Stimulated activated CD4-positive, alpha-beta T cell treated with anti-CD3 and anti-CD28 coated beads, Interleukin-15, amount 100 ng/mL, for 24 hours (primary cell): ENCODE data around the gene HUS1.
"Not testable (repeated sequence)": the region's sequence is repeated elsewhere in the genome, so short reads cannot be mapped to it uniquely, and the experiment has no call there.

Source experiments
- DNase-seq: peaks from one replicate; pipeline ENCODE4 v3.0.0-alpha.2; 2020

The HUS1 gene

DNA sequence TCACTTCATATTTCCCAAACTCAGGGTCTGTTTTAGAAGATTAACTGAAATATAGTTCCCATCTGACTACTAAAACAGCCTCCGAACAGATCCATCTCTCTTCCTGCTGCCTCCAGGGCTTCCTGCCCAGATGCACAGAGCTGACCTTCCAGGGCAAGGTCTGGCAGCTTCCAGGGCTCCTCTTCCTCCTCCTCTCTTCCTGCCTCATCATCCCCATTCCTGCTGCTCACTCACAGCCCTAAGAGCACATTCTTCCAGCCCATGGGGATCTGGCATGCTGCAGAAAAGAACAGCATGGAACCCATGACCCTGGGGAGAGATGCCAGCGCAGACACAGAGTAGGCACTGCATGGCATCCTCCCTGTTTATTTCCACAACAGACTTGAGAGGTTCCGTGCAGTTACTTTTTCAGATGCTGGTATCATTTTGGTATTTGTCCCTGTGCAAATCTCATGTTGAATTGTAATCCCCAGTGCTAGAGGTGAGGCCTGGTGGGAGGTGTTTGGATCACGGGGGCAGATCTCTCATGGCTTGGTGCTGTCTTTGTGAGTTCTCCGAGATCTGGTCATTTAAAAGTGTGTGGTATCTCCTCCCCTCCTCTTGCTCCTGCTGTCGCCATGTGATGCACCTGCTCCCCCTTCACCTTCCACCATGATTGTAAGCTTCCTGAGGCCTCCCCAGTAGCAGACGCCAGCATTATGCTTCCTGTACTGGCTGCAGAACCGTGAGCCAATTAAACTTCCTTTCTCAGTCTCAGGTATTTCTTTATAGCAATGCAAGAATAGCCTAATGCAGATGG is 35.5 kb downstream of the HUS1 start:
- no peak for DNase-seq

DNA sequence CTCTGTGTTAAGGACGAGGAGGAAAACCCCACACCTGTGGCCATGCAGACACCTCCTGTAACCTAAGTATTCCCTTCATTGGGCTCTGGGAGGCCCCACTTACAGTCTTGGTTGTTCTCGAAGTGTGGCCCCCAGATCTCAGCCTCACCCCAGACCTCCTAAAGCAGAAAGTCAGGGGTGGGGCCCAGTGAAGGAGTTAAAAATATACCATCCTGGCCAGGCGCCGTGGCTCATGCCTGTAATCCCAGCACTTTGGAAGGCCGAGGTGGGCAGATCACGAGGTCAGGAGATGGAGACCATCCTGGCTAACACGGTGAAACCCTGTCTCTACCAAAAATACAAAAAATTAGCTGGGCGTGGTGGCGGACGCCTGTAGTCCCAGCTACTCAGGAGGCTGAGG is 36.8 kb downstream of the HUS1 start:
- not testable (repeated sequence) for DNase-seq

DNA sequence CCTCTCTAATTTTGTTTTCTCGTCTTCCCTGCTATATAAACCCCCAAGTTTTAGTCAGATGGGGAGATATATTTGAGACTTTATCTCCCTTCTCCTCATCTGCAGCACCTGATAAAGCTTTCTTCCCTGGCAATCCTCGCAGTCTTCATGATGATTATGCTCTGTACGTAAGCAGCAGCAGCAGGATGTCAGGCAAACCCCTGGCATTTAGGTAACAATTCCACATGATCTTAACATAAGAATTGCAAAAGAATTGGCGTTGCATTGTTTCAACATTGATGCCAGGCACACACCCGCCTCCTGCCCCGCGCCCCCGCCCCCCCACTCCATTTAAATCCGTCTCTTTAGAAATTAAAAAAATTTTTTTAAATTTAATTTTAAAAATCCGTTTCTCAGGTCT is 37.3 kb downstream of the HUS1 start:
- no peak for DNase-seq

DNA sequence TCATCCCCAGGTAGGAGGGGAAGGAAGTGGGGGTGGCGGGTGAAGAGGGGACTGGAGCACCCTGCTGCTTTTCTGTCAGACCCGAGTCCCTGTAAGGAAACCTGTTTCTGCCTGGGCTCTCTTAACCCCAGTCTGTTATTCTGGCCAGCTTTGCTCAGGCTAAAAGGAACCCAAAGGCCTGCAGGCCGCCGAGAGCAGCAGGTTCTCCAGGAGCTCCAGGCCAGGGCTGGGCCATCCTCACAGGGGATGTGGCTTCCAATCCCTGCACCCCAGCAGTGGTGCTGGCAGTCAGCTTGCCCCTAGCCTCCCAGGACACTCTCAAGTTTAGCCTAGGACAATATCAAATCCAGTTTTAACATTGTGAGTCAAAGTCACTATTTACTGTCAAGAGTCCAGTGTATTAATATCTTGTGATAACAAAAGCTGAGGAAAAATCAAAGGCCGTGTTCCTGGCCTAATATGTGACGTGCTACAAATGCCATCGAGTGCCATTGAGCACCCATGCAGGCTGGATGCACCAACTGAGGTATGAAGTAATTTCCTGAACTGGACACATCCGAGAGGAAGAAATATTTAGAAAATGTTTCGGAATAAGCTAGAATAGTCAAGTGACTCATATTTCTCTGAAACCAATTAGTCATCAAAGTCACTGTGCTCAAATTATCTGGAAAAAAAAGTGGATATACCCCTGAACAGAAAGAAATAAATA is 38.1 kb downstream of the HUS1 start:
- no peak for DNase-seq

DNA sequence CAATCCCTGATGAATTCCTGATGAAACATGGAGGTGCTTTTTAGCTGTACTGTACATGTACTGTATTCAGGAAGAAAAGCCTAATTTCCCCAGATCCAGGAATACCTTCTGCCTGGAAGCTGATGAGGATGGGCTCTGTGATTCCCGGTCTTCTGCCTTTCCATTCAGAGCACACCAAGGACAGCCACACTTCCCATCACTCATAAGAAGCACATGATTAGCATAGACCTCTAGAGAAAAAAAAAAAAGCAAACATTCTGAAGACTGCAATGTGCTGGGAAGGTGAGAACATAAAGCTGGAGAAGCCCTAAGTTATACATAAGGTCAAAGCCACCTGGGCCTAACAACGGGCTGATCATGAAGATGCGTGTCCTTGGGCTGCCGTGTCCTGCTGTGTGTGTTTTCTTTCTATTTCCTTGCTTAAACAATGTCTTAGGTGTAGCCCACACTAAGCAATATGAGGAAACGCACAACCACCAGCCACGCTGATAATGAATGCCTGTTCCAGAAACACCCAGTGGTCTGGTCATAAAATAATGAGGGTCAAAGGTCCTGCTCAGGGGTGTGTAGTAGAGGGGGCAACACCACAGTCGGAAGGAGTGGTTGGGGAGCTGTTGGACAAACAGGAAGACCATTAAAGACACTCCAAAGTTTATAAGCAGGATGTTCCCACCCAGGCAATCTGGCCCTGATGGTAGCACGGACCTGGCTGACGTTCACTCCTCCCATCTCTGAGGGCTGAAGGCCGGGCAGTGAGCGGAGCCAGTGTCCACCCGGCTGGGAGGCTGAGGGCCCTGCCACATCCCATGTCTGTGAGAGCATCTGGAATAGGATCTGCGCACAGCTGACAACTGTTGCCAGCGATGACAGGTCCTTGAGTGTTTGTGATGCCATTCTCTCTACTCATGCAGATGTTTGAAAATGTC is 39.1 kb downstream of the HUS1 start:
- no peak for DNase-seq

DNA sequence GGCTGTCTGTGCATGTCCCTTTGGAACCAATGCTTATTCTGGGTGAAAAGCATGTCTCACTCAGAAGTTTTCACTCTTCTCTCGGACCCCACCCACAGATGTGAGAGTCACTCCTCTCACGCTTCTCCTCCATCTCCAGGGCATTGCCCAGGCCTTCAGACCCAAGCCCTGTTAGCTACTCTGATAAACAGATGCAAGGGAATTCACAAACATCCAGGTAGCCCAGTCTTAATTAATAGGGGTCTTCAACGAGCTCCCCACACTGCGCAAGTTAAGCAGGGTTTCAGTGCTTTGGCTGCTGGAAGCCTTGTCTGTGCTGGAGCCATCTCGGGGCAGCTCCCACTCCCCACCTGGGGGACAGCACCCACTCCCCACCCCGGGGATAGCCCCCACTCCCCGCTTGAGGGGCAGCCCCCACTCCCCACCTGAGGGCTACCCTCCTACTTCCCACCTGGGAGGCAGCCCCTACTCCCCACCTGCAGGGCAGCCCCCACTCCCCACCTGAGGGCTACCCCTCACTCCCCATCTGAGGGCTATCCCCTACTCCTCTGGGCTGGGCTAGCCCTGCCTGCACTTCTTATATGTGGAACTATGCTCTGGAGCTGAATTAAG is 39.9 kb downstream of the HUS1 start:
- DNase-seq = no peak

DNA sequence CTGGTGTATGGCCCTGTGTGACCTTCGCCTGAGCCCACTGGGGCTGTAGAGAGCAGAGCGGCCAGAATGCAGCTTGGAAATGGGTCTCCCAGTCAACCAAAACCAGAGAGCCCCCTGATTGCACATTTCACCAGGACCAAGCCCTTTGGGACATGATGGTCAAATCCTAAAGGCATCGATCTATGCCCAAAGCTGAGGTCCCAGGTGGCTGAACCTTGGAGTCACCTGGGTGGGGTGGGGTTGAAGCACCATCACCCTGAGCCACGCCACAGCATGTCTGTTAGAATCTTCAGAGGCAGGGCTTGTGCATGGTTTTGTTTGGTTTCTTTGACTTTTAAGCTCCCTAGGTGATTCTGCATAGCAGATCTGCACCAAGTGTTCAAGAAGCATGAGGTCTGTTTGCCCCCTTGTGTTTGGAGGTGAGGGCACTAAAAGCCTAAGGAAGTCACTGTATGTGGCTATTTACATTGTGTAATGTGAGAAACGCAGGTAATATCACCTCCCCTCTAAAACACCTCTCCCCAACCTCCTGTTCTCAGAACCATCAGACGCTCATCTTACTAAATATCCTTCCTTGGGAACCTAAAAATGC is 40.7 kb downstream of the HUS1 start:
- DNase-seq = no peak

DNA sequence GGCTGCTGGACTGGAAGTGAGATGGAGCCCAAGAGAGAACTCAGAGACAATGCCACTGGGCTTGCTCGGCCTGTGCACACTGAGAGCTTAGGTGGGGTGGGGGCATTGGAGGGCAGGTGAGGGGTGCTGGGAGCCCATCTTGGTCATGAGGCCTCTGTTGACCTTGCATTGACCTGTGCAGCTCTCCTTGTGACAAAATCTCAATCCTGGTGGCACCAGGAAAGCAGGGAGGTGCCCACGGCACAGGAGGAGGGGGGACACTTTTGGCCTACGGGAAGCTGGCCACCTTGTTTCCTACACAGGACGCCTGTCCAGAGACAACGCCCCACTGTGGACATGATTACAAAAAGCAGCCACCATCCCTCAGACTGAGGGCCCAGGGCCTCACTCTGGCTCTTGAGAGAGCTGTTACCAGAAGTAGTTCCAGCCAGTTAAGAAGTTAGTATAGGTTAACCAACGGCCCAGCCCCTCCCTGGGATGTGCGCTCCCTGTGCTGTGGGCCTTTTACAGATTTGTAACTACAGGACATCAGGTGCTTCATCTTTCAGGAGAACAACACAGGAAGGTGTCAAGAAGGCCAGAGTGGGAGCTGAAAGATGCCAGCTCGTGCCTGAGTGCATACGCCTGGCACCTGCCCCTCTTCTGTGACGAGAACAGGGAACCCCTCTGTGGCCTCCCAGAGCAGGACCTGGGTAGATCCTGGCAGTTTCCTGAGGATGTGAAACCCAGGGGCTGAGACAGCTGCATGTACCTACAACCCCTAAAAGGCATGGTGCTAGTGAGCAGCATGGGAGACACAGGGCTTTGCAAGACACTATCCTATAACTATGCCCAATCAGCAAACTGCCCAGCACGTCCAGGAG is 41.5 kb downstream of the HUS1 start:
- DNase-seq = no peak

DNA sequence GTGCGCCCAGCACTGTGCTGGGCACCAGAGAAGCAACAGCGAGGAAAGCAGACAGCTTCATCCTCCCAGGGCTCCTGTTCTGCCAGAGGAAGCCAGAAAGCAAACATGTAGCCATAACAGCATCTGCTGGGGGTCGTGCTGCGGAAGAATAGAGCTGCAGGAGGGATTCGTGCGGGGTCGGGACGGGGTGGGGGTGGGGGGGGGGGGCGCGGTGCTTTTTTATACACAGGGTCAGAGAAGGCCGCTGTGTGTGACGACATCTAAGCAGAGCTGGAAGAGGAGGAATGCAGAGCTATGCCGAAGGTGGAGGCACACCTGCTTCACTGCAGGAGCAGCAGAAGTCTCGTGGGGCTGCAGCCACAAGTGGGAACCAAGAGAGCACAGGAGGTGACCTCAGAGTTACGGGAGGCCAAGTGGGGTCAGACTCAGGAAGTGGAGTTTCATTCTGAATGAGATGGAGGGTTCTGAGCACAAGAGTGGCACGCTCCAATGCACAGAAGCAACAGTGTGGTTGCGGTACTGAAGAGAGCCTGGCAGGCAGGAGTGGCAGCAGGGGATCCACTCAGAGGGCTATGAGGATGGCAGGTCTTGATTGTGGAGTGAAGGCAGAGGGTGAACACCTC is 42.2 kb downstream of the HUS1 start:
- DNase-seq = no peak

DNA sequence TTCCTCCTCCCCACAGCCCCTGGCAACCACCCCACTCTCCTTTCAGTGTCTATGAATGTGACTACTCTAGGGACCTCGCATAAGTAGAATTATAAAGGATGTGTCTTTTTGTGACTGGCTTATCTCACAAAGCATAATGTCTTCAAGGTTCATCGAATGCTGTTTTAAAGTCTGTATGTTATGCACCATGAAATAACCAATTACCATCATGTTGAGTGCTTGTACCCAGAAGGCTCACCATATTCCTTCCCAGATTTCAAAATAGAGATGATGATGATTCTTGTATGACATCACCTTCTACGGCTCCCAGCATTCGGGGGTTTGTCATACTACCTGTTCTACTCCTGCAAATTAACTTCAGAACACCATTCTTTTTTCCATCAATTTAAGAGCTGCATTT is 43.1 kb downstream of the HUS1 start:
- no peak for DNase-seq

DNA sequence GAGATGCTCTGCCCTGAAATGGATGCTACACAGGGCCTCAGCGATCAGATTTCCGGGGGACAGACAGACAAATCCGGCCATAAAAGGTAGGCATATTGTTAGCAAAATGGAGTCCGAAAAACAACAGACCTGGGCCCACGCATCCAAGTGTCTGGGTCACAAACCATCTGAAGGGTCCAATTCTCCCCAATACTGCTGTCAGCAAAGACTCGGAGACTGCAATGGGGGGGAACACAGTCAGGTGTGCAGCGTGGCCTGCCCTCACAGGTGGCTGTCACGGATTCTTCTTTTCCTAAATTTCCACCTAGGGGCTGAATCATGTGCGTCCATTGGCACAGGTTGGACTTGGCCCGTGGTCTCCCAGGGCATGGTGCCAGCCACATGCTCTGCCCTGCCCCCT is 44.1 kb downstream of the HUS1 start:
- DNase-seq = no peak

DNA sequence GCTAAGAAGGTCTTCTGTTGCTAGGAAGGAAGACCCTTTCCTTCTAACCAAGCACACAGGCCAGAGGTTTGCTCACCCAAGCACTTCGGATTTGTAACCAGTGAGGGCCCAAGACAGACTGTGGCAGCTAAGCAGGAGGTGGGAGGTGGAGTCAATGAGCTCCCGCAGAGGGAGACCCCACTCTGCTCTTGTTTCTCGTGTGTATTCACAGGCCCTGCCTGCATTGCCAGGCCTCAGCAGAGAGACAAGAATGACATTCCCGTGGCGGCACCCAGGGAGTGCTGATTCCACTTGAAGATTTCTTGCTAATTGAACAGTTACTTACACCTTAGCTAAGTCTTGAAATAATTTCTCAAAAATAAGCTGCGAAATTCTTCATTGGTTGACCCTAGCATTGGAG is 44.6 kb downstream of the HUS1 start:
- DNase-seq = no peak

DNA sequence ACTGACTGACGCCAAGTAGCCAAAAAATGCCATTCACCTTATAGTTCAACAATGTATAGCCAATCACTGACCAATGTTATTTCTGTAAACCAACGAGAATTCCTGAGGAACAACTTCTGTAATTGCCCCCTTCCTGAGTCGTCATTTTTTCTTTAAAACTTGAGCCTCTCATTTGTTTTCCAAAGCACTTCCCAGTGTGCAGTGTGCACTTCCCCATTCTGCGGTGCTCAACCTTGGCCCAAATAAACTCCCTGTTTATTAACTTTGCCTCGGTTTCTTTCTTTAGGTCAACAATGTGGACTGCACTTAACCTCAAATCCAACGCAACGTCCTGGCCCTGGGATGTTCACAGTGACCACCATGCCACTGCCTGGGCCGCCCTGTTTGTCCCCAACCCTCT is 46.2 kb downstream of the HUS1 start:
- DNase-seq = no peak

DNA sequence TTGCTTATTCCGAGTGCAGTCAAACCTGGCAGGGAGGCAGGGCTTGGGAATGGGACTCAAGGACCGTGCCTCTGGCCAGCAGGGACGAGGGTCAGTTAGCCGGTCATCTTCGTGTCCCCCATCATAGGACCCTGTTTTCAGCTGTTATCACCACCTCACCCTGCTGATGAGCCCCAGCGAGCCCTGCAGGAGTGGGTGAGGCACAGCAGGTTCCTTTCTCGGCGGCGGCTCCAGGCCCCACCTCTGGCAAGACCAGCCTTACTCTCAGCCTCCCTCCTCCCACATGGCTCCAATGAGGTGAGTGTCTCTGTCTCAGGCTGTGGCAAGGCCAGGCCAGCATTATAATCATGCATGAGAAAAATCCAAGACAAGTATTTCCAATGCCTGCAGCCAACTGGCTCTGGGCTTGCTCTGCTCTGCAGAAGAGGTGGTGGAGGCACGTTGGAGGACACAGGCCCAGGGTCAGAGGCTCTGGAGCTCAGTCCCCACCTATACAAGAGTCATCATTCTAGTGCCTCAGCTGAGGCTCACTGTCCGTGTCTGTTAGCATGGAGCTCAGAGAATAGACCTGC is 46.9 kb downstream of the HUS1 start:
- DNase-seq = no peak

DNA sequence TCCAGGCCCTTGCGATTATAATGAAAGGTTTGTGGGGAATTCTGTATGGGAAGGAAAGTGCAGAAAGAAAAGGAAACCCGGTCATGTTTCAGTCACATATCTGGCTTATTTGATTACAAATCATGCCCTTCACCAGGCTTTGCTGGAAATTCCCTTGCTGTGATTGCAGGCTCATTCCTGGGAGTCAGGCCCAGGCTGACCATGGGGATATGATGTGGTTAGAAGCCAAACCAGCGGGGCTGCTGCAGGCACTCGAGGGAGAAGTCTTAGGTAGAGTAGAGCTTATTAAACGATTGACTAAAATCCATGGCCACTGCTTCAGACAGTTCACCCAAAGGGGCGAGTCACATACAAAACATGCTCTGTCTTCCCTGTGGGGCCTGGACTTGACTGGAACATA is 47.4 kb downstream of the HUS1 start:
- no peak for DNase-seq

DNA sequence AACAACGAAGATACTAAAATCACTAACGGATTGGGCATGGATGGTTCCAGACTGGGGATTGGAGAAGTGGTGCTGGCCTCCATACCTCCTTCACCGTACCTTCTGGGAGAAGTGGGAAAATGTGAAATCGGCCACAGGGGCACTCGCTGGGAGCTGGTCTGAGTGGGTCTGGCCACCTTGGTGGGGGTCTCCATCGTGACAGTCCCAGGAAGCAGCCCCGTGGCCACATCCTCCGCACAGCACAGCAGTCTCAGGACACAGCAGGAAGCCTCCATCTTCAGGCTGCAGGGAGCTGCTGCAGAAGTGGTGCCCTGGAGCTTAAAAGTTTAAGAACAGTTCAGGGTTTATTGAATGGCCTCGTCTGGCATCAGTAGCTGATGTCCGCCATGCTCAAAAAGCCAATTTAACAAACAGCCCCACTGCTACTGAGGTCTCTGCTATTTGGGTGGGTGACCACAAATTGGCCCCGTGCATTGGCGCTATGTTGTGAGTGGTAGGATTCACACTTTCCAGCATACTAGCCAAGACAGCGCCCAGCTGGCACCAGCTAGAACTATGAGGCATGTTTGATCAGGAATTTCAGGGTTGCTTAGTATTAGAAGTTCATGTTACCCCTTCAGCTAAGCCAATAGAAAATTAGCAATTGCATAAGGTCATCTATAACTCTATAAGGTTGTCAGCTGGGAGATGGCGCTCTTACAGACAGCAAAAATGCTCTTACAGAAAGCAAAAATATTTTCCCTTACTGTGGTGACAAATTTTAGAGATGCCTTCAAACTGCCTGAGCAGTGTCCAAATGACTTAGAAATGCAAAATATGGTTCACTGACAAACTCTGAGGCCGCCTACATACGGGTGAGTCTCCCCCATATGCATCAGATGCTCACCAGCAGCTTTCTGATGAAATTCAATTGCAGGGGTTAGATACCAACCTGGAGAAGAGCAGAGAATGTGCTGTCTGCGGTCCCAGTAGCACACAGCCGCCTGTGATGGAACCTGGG is 48.1 kb downstream of the HUS1 start:
- DNase-seq = no peak

DNA sequence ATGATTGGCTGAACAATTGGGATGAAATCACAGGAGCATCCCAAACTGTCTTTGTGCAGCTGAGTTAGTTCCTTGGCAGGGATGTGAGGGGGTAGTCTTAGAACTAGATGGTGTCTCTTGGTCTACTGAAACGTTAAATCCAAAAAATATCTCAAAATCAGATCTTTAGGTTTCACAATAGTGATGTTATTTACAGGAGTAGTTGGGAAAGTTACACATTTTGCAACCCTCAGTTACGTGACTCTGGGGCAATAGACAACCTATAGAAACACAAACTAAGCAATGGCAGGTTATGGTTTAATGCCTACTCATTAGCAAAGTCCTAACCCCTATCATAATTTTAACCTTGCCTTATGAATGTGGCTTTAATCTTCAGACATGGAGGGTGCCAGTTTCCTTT is 55.1 kb downstream of the HUS1 start:
- no peak for DNase-seq

DNA sequence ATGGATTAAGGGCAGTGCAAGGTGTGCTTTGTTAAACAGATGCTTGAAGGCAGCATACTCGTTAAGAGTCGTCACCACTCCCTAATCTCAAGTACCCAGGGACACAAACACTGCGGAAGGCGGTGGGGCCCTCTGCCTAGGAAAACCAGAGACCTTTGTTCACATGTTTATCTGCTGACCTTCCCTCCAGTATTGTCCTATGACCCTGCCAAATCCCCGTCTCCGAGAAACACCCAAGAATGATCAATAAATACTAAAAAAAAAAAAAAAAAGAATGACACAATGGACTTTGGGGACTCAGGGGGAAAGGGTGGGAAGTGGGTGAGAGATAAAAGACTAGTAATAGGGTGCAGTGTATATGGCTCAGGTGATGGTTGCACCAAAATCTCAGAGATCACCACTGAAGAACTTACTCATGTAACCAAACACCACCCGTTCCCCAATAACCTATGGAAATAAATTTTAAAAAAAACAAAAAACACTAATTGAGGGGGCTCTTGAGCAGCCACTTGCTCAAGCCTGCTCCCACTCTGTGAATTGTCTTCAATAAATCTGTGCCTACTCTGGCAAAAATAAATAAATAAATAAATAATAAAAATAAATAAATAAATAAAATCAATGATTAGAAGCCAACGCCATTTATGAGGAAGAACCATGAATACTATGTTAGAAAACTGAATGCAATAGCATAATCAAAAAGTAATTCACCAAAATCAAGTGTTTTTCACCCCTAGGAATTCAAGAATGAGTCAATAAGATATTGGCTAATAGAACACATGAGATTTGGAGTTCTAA is 56.1 kb downstream of the HUS1 start:
- not testable (repeated sequence) for DNase-seq

DNA sequence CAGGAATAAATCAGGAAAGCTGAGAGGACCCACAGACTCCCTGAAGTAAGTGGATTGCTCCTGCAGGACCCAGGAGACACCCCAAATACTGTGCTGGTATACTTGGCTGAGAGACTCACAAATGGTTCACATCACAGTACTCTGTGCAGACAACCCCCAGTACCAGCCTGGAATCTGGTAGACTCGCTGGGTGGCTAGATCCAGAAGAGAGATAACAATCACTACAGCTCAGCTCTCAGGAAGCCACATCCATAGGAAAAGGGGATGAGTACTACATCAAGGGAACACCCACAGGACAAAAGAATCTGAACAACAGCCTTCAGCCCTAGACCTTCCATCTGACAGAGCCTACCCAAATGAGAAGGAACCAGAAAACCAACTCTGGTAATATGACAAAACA is 62.9 kb downstream of the HUS1 start:
- DNase-seq = not testable (repeated sequence)
